ENCODE measurements around the gene CA10.

GRCh38 chr17:51802544-51802943 lies 356.0 kb downstream of the CA10 start:
- TF ChIP-seq EZH2 (IDR thresholded peaks at IDR 0.05; ENCODE audit: insufficient read depth, poor library complexity, severe bottlenecking) (no peak), EZH2phosphoT487 (IDR thresholded peaks at IDR 0.05; ENCODE audit: insufficient read depth, low read depth) (no peak)
